HG03175 (cell line): Measurements from ENCODE around the gene DIS3L2.
A peak's percentile ranks its signal among the peaks of the same experiment; 100 is the strongest.
"Not testable (repeated sequence)": the region's sequence is repeated elsewhere in the genome, so short reads cannot be mapped to it uniquely, and the experiment has no call there.

Source experiments
- ATAC-seq: cut with Tn5 transposase; IDR thresholded peaks from one replicate; pipeline ENCODE4 v1.9.1; 2021; ENCODE audit warnings: mild to moderate bottlenecking, moderate library complexity; ENCODE audit not compliant: unreplicated experiment

Gene DIS3L2

DNA sequence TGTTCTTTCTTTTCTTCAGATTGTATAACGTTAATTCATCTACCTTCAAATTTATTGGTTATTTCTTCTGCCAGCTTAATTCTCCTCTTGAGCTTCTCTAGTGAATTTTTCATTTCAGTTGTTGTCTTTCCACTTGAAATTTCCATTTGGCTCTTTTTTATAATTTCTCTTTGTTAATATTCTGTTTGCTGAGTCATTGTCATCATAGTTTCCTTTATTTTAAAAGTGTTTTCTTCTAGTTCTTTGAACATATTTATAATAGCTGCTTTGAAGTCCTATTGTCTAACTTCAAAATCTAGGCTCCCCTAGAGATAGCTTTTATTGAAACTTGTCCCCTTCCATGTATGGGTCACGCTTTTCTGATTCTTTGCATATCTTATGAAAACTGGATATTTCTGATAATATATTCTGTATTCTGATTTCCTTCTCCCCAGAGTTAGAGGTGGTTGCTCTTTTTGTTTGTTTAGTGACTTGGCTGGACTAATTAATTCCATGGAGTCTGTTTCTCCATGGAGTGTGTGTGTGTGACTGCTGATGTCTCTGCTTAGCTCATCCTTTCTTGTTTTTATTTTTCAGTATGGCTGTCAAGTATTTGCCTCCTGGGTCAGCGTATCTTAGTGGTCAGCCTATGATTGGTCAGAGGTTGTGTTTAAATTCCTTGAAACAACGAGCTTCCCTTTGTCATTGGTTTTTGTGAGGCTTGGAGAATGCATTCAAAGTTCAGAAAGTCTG is 47.6 kb downstream of the DIS3L2 start:
- no peak for ATAC-seq

GRCh38 chr2:232009639-232010274 is 48.2 kb downstream of the DIS3L2 start:
- ATAC-seq = no peak

GRCh38 chr2:232013701-232014353 is 52.3 kb downstream of the DIS3L2 start:
- ATAC-seq = no peak

GRCh38 chr2:232014681-232015080 is 53.2 kb downstream of the DIS3L2 start:
- ATAC-seq = no peak

GRCh38 chr2:232018181-232018580 is 56.7 kb downstream of the DIS3L2 start:
- ATAC-seq = no peak

DNA sequence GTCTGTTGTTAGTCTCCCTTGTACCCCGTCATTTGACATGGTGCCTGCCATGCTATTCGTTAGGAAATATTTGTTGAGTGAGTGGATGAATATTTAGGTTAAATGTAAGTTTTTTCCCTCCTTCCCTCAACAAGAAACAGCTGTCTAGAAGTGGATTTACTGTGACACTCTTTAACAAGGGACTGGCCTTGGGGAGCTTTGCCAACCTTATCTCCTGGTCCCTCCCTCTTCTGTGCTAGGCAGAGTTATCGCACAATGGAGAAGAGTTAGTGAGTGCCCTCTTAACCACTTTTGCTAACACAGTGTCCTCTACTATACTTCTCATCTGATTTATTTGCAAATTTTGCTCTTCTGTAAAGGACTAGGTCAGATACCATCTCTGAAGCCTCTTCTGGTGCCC is 61.2 kb downstream of the DIS3L2 start:
- ATAC-seq = no peak

- no peak for ATAC-seq
Measured at GRCh38 chr2:232023426-232023825, 61.9 kb downstream of the DIS3L2 start.

- no peak for ATAC-seq
Measured at GRCh38 chr2:232024457-232024856, 62.9 kb downstream of the DIS3L2 start.

- peak; percentile 99 for ATAC-seq
Measured at GRCh38 chr2:232026910-232027309, 65.4 kb downstream of the DIS3L2 start.

GRCh38 chr2:232027530-232027929 is 66.0 kb downstream of the DIS3L2 start:
- ATAC-seq = no peak

- ATAC-seq = no peak
Measured at GRCh38 chr2:232028071-232028470, 66.6 kb downstream of the DIS3L2 start.

DNA sequence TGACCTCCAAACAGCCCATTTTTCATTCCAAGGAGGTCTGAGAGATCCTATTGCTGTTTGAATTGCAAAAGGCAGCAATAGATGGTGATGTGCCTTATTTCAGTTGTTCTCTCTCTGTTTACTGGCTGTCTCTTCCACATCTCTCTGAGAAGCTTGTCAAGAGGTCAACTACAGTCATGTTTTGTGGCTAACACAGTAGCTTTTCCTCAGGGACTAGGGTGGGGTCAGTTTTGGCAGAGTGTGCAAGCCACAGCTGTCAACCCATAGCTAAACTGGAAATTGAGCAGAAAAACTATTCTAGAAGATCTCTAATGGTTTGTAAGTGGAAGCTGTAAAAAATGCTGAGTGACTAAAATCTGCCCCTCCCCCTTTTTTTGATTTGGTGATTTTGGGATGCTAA is 67.1 kb downstream of the DIS3L2 start:
- no peak for ATAC-seq

DNA sequence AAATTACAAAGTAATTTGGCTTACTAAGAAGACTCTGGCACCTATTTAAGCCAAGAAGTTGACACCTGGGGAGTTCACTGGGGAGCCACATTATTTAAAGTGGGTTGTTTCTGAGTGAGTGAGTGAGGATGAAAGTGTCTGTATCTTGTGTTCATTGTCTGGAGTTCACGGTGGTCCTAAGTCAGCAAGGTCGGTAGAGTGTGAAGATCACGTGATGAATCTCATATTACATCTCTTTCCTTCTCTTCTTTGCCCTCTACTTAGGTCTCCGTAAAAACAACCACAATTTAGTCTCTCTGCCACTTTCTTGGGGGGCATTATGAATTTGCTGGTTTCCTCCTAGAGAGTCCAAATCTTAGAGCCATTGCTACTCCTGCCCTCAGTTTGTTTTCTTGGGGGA is 67.8 kb downstream of the DIS3L2 start:
- ATAC-seq = no peak

GRCh38 chr2:232030229-232030628 is 68.7 kb downstream of the DIS3L2 start:
- no peak for ATAC-seq

GRCh38 chr2:232035292-232035691 is 73.8 kb downstream of the DIS3L2 start:
- not testable (repeated sequence) for ATAC-seq

DNA sequence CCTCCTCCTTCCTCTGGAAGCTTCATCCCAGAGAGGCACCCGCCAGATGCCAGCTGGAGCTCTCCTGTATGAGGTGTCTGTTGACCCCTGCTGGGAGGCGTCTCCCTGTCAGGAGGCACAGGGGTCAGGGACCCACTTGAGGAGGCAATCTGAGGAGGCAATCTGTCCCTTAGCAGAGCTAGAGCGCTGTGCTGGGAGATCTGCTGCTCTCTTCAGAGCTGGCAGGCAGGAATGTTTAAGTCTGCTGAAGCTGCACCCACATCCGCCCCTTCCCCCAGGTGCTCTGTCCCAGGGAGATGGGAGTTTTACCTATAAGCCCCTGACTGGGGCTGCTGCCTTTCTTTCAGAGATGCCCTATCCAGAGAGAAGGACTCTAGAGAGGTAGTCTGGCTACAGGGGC is 75.4 kb downstream of the DIS3L2 start:
- not testable (repeated sequence) for ATAC-seq

DNA sequence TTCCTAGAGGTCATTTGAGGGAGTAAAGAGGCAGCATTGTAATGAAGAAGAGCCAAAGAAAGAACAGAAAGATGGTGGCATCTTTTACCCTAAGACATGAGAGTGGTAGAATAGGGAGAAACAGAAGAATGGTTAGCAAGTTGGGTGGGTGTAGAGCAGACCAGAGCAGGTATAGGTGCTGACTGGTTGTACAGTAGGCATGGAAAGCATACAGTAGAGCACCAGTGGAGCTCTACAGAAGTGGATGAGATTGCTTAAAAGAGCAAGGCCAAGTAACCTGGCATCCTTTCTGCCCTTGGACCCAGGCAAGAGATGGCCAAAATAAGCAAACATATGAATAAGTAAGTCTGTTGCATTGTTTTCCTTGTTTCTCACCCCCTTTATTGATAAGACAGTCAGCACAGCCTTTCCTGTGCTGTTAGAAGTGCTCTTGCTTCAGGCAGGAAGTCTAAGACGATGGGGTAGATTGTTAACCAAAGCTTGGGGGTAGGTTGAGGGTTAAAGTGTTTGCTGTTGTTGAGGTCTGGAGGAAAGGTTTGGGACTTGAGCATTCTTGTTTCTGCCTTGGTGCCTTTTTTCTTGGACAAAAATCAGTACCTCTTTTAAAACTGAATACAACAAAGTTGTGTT is 76.9 kb downstream of the DIS3L2 start:
- no peak for ATAC-seq

DNA sequence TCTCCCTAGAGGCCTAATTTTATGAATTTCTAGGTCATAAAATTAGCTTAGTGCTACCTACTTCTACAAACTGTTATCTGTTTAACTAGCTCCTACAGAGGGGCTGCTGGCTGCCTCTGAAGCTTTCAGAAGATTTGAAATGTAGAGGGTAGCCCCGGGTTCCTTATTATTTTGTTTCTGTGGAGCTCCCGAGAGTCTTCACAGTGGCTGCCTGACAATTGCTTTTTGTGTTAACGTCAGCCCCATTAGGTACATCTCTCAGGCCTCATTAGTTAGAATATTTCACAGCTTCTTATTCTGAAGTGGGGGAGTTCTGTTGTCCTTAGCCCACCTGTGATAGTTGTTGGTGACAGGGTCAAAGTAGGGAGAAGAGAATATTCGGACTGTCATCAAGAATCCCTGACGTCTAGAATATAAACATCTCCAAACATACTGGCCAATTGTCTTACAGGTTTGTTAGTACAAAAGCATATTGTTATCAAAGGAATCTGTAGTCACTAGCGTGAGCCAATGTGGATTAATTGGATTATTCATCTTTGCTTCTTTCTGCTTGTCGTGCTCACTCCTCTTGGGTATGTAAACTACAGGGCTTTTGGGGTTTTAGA is 77.5 kb downstream of the DIS3L2 start:
- ATAC-seq = no peak

DNA sequence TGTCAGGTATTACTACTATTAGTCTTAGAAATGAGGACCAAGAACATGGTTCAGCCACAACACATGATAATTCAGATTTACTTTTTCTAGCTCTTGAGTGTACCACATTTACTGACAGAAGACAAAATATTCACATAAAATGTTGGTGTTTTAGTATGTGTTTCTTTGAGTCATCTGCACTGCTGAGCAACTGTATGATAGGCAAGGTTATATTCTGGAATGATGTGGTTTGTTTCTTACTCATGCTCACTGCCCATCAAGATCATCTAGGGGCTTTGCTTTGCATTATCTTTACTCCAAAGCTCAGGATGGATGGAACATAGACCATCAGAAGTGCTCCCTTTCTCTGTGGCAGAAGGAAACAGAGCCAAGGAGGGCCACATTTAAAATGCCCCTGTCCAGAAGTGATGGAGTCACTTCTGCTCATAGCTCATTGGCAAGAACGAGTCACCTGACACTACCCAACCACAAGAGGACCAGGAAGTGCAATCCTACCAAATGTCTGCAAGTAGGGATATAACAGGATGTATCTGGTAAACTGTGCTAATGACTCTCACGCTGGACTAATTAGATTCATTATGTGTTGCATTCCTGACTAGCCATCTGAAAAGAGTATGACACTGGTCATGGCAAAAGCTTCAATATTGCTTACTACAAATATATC is 81.5 kb downstream of the DIS3L2 start:
- ATAC-seq = no peak

DNA sequence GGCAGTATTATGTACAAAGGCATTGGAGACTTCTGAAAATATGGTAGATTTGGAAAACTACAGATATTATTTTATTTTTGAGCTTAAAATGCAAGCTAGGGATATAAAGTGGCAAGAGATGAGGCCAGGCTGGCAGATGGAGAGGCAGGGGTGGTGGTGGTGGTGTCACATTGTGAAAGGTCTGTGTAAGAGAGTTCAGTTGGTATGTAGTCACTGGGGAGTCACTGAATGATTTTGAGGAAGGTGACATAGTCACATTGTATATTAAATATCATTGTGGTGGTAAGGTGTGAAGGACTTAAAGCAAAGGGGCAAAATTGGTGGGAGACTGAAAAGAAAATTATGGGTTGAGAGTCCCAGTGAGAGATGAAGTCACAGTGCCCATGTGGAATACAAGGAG is 82.5 kb downstream of the DIS3L2 start:
- no peak for ATAC-seq

- no peak for ATAC-seq
Measured at GRCh38 chr2:232049350-232049749, 87.8 kb downstream of the DIS3L2 start.
